Vagina (tissue), 2 donors: ENCODE results near the gene SELENOO. TPM values are rescaled to one million over a fixed set of nuclear protein-coding genes. Genes with fewer than 3 reads are reported as not detected.

Source experiments
- DNase-seq, 2 donors: peaks; one replicate each; pipeline ENCODE4 v3.0.0-alpha.2; 2017; ENCODE audit errors: extremely low spot score in 2 of 2
- H3K27ac ChIP-seq: fragments of 200-600 bp; sonication (generic); one replicate; pipeline ENCODE4 v1.5.1; 2019
- H3K27me3 ChIP-seq: fragments of 200-600 bp; sonication (generic); one replicate; pipeline ENCODE4 v1.5.1; 2019
- H3K36me3 ChIP-seq, 2 donors: fragments of 200-600 bp; sonication (generic); one replicate each; pipeline ENCODE4 v1.5.1; 2017 to 2019
- H3K4me1 ChIP-seq: fragments of 200-600 bp; sonication (generic); one replicate; pipeline ENCODE4 v1.5.1; 2019
- H3K4me3 ChIP-seq, 2 donors: fragments of 200-600 bp; sonication (generic); 1 replicate in 1 of 2; 2 replicates in 1 of 2; pipeline ENCODE4 v1.5.1; 2016 to 2019
- H3K9me3 ChIP-seq: fragments of 200-600 bp; sonication (generic); one replicate; pipeline ENCODE4 v1.5.1; 2019
- CTCF ChIP-seq, 3 experiments: fragments of 450-650 bp in 2 of 3; fragments of 200-600 bp in 1 of 3; sonication (generic) in 1 of 3; IDR thresholded peaks; one replicate each; pipeline ENCODE4 v1.5.1; 2017 to 2019; ENCODE audit warnings: antibody characterized with exemption in 3 of 3, mild to moderate bottlenecking in 2 of 3, moderate library complexity in 2 of 3
- POLR2A ChIP-seq, 2 donors: fragments of 450-650 bp; IDR thresholded peaks; one replicate each; pipeline ENCODE4 v1.6.1; 2017; ENCODE audit warnings: antibody characterized with exemption in 2 of 2, mild to moderate bottlenecking in 2 of 2, moderate library complexity in 2 of 2
- POLR2AphosphoS5 ChIP-seq, 2 donors: sonication (generic); formaldehyde crosslinking; IDR thresholded peaks; one replicate each; pipeline ENCODE4 v1.9.0; 2017; ENCODE audit warnings: antibody characterized with exemption in 2 of 2, mild to moderate bottlenecking in 2 of 2, low read depth in 1 of 2; ENCODE audit not compliant: insufficient read depth in 1 of 2
- intact Hi-C: fragments of 100-400 bp; cut with DNase I; formaldehyde crosslinking; loops from one replicate; pipeline ENCODE4 v1.15.1; 2023
- total RNA-seq: library from RNA; depleted of rRNA; stranded (reverse); fragments of >200 nt; gene quantifications from one replicate; pipeline ENCODE4 v1.2.3, GENCODE V29; 2016

Gene SELENOO
- total RNA-seq, 1 donor from 2014 or later = 39.0 TPM

- peaks cover 55% of the 10 kb centered on the region for H3K4me1 ChIP-seq
- no peak overlapping the region for H3K27ac ChIP-seq
- no peaks in the 10 kb centered on the region for H3K36me3 ChIP-seq
- no peaks in the 10 kb centered on the region for H3K27me3 ChIP-seq
- no peak for DNase-seq
- no peak overlapping the region for H3K4me3 ChIP-seq
- H3K9me3 ChIP-seq = no peaks in the 10 kb centered on the region
- intact Hi-C loops = loop anchor here (10.0 kb wide), 1 partner anchor 260 kb away; the partner anchor contains the start of gene SCO2
- TF ChIP-seq POLR2AphosphoS5 (IDR thresholded peaks at IDR 0.05; ENCODE audit: insufficient read depth in 1 of 2, low read depth in 1 of 2) (no peak), CTCF (IDR thresholded peaks at IDR 0.05) (no peak)
Observed at GRCh38 chr22:50264946-50265669, 64.3 kb downstream of the SELENOO start.

GRCh38 chr22:50266994-50267393 is 66.2 kb downstream of the SELENOO start:
- TF ChIP-seq POLR2A (IDR thresholded peaks at IDR 0.05) = no peak
- no peak for TF ChIP-seq CTCF (IDR thresholded peaks at IDR 0.05)
- TF ChIP-seq POLR2AphosphoS5 (IDR thresholded peaks at IDR 0.05; ENCODE audit: insufficient read depth in 1 of 2, low read depth in 1 of 2) = no peak
- Histone ChIP-seq H3K4me1 (peaks cover 60% of the 10 kb centered on the region), H3K27ac (no peak overlapping the region)

More at GRCh38 chr22:50266994-50267393, 66.2 kb downstream of the SELENOO start:
- Histone ChIP-seq H3K36me3 (no peaks in the 10 kb centered on the region), H3K27me3 (no peaks in the 10 kb centered on the region), H3K9me3 (no peaks in the 10 kb centered on the region), H3K4me3 (peak overlapping the region; percentile 15 to 38)
- no peak for DNase-seq
- intact Hi-C loops = loop anchor here (10.0 kb wide), 1 partner anchor 258 kb away; the partner anchor contains the start of gene SCO2

Other genes with a start within 250 kb of the SELENOO start
- gene PIM3, start 240.2 kb upstream of the SELENOO start, total RNA-seq = 97.2 TPM
- not detected for gene IL17REL, start 188.2 kb upstream of the SELENOO start, total RNA-seq
- not detected for gene TTLL8, start 142.7 kb upstream of the SELENOO start, total RNA-seq
- gene MLC1, start 115.6 kb upstream of the SELENOO start, total RNA-seq = 29.2 TPM
- gene MOV10L1, start 111.0 kb upstream of the SELENOO start, total RNA-seq = 0.98 TPM
- gene PANX2, start 30.3 kb upstream of the SELENOO start, total RNA-seq = 4.2 TPM
- gene TRABD, start 15.1 kb upstream of the SELENOO start, total RNA-seq = 40.3 TPM
- 45.4 TPM for gene TUBGCP6, start 44.0 kb downstream of the SELENOO start, total RNA-seq
- 29.2 TPM for gene HDAC10, start 50.3 kb downstream of the SELENOO start, total RNA-seq
- gene MAPK12, start 60.7 kb downstream of the SELENOO start, total RNA-seq = 15.0 TPM
- gene MAPK11, start 69.4 kb downstream of the SELENOO start, total RNA-seq = 7.4 TPM
- gene PLXNB2, start 106.6 kb downstream of the SELENOO start, total RNA-seq = 180 TPM
- gene DENND6B, start 126.0 kb downstream of the SELENOO start, total RNA-seq = 2.7 TPM
- gene PPP6R2, start 142.3 kb downstream of the SELENOO start, total RNA-seq = 49.1 TPM